ENCODE results near the gene PCDHB6. TPM values are rescaled to one million over a fixed set of nuclear protein-coding genes. Genes with fewer than 3 reads are reported as not detected.
"Not testable (repeated sequence)": the region's sequence is repeated elsewhere in the genome, so short reads cannot be mapped to it uniquely, and the experiment has no call there.

Gene PCDHB6
- total and polyA plus RNA-seq, 2 donors (not counting 1 experiment from before 2014, with no cell fraction given) = 0.33 to 0.42 TPM

DNA sequence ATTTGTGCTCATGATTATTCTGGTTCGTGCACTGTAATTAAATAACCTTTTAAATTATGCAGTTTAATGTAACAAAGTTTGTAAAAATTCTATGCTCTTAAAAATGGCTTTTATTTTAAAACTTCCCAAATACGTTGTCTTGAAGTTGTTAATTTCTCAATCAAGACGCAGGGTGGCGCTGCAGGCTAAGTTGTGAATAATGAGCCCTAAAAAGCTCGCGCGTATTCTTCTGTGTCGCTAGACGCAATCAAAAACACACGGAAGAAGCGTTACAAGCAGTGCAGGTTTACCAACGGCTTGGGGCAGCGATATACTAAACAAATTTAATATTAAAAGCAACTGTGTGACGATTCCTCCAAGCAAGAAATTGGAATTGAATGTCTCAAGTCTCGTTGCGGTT is 28.3 kb upstream of the PCDHB6 start, which contains the start of gene PCDHB4:
Gene PCDHB4 (plus strand): TSS at position 256 of the 400 bp plus-strand sequence. CDS start 181 bp downstream, outside the sequence.
- Histone ChIP-seq H3K4me3 (replicated peaks in 1 of 4; ENCODE audit: control extremely low read depth in 1 of 4, insufficient read depth in 1 of 4, low read depth in 3 of 4, low read length in 4 of 4) (peak within 1 kb of the TSS in 1 of 4 experiments; percentile 17), H2AFZ (ENCODE audit: low read length) (no peak within 1 kb of the TSS)

DNA sequence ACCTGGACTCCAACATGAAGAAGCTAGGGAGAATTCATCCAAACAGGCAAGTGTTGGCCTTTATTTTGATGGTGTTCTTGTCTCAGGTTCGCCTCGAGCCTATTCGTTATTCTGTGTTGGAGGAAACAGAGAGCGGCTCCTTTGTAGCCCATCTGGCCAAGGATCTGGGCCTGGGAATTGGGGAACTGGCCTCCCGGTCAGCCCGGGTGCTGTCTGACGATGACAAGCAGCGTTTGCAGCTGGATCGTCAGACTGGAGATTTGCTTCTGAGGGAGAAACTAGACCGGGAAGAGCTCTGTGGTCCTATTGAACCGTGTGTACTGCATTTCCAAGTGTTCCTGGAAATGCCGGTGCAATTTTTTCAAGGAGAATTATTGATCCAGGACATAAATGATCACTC is 27.9 kb upstream of the PCDHB6 start:
- Histone ChIP-seq H4K20me1 (ENCODE audit: control insufficient read depth, extremely low read depth, insufficient read depth, low read length) (no peaks in the 10 kb centered on the region), H3K9ac (ENCODE audit: insufficient read depth, low read length) (no peak overlapping the region), H2AFZ (ENCODE audit: low read length) (no peak overlapping the region), H3K4me3 (replicated peaks in 1 of 4; ENCODE audit: control extremely low read depth in 1 of 4, insufficient read depth in 1 of 4, low read depth in 3 of 4, low read length in 4 of 4) (peak overlapping the region in 1 of 4 experiments; percentile 17), H3K27ac (ENCODE audit: insufficient read depth, low read length) (no peak overlapping the region), H3K9me3 (ENCODE audit: control insufficient read depth, insufficient read depth, low read depth, low read length) (no peaks in the 10 kb centered on the region), H3K27me3 (ENCODE audit: control insufficient read depth, insufficient read depth, low read length) (no peaks in the 10 kb centered on the region), H3K79me2 (ENCODE audit: control insufficient read depth, insufficient read depth, low read length) (no peaks in the 10 kb centered on the region), H3K4me1 (ENCODE audit: control insufficient read depth, extremely low read depth, insufficient read depth, low read length) (no peaks in the 10 kb centered on the region), H3K4me2 (ENCODE audit: extremely low read depth, insufficient read depth, low read length) (no peak overlapping the region), H3K36me3 (ENCODE audit: control insufficient read depth, insufficient read depth, low read length) (no peaks in the 10 kb centered on the region)
- DNase-seq (ENCODE audit: low read depth in 2 of 2) = no peak
- TF ChIP-seq EZH2 (IDR thresholded peaks at IDR 0.05; ENCODE audit: low read length, missing control alignments) (no peak), CTCF (conservative IDR thresholded peaks at IDR 0.05 in 1 of 2, IDR thresholded peaks at IDR 0.05 in 1 of 2; ENCODE audit: low read depth in 1 of 2, low read length in 2 of 2) (no peak)

More for the DNA sequence above, 28.3 kb upstream of the PCDHB6 start, which contains the start of gene PCDHB4:
- H3K27me3 ChIP-seq (ENCODE audit: control insufficient read depth, insufficient read depth, low read length) = no peaks in the 10 kb centered on the region
- no peak within 1 kb of the TSS for H3K27ac ChIP-seq (ENCODE audit: insufficient read depth, low read length)
- peak in 1 of 2 donors; percentile 8 for DNase-seq (ENCODE audit: low read depth in 2 of 2)
- no peaks in the 10 kb centered on the region for H3K36me3 ChIP-seq (ENCODE audit: control insufficient read depth, insufficient read depth, low read length)
- no peaks in the 10 kb centered on the region for H3K9me3 ChIP-seq (ENCODE audit: control insufficient read depth, insufficient read depth, low read depth, low read length)
- H3K4me1 ChIP-seq (ENCODE audit: control insufficient read depth, extremely low read depth, insufficient read depth, low read length) = no peaks in the 10 kb centered on the region
- no peak within 1 kb of the TSS for H3K4me2 ChIP-seq (ENCODE audit: extremely low read depth, insufficient read depth, low read length)
- no peaks in the 10 kb centered on the region for H3K79me2 ChIP-seq (ENCODE audit: control insufficient read depth, insufficient read depth, low read length)
- TF ChIP-seq EZH2 (IDR thresholded peaks at IDR 0.05; ENCODE audit: low read length, missing control alignments) (no peak), CTCF (conservative IDR thresholded peaks at IDR 0.05 in 1 of 2, IDR thresholded peaks at IDR 0.05 in 1 of 2; ENCODE audit: low read depth in 1 of 2, low read length in 2 of 2) (no peak)
- no peak within 1 kb of the TSS for H3K9ac ChIP-seq (ENCODE audit: insufficient read depth, low read length)
- no peaks in the 10 kb centered on the region for H4K20me1 ChIP-seq (ENCODE audit: control insufficient read depth, extremely low read depth, insufficient read depth, low read length)

- H3K9ac ChIP-seq (ENCODE audit: insufficient read depth, low read length); H3K9me3 ChIP-seq (ENCODE audit: control insufficient read depth, insufficient read depth, low read depth, low read length); H4K20me1 ChIP-seq (ENCODE audit: control insufficient read depth, extremely low read depth, insufficient read depth, low read length); H3K4me1 ChIP-seq (ENCODE audit: control insufficient read depth, extremely low read depth, insufficient read depth, low read length); H3K79me2 ChIP-seq (ENCODE audit: control insufficient read depth, insufficient read depth, low read length); H3K36me3 ChIP-seq (ENCODE audit: control insufficient read depth, insufficient read depth, low read length); DNase-seq (ENCODE audit: low read depth in 2 of 2); H3K27ac ChIP-seq (ENCODE audit: insufficient read depth, low read length); H3K4me3 ChIP-seq (replicated peaks in 1 of 4; ENCODE audit: control extremely low read depth in 1 of 4, insufficient read depth in 1 of 4, low read depth in 3 of 4, low read length in 4 of 4); H3K4me2 ChIP-seq (ENCODE audit: extremely low read depth, insufficient read depth, low read length); H2AFZ ChIP-seq (ENCODE audit: low read length); H3K27me3 ChIP-seq (ENCODE audit: control insufficient read depth, insufficient read depth, low read length): not testable (repeated sequence)
Measured at GRCh38 chr5:141123396-141124135, 26.3 kb upstream of the PCDHB6 start.
